HEK293 (cell line): ENCODE results near the gene CHST8.

Source experiments
- CTCF ChIA-PET: fragments of 350-600 bp; formaldehyde crosslinking; extraction: SDS; loops from one replicate; lab custom pipeline; 2021; ENCODE audit warnings: antibody characterized with exemption; lab: Yijun Ruan, JAX
- POLR2A ChIA-PET: fragments of 300-600 bp; formaldehyde crosslinking; extraction: SDS; loops from one replicate; lab custom pipeline; 2020; ENCODE audit warnings: antibody characterized with exemption, inconsistent platforms; lab: Yijun Ruan, JAX
- H3K27ac ChIP-seq: fragments of 200-500 bp; sonication (Bioruptor generic); 2 replicates; pipeline ENCODE4 v1.5.1; 2014; ENCODE audit warnings: low read depth, low read length, control low read depth, inconsistent platforms; ENCODE audit errors: extremely low read depth
- H3K36me3 ChIP-seq, 2 experiments: fragments of 200-500 bp in 1 of 2; sonication (Bioruptor generic) in 1 of 2; 1 replicate in 1 of 2; 2 replicates in 1 of 2; pipeline ENCODE4 v1.5.1; 2014 to 2017; ENCODE audit warnings: inconsistent platforms in 2 of 2, low read length in 2 of 2; ENCODE audit not compliant: control insufficient read depth in 2 of 2, insufficient read depth in 1 of 2
- H3K4me1 ChIP-seq: fragments of 200-500 bp; sonication (Bioruptor generic); 2 replicates; pipeline ENCODE4 v1.5.1; 2014; ENCODE audit warnings: mild to moderate bottlenecking, low read length, inconsistent platforms; ENCODE audit not compliant: control insufficient read depth, insufficient read depth
- H3K4me3 ChIP-seq: 2 replicates; pipeline ENCODE4 v1.5.1; 2011; ENCODE audit warnings: low read depth, mild to moderate bottlenecking, control low read depth, low read length, moderate library complexity
- H3K9me3 ChIP-seq: fragments of 200-500 bp; sonication (Bioruptor generic); 2 replicates; pipeline ENCODE4 v1.5.1; 2014; ENCODE audit warnings: low read depth, low read length, inconsistent platforms; ENCODE audit not compliant: control insufficient read depth, insufficient read depth
- EGR2 ChIP-seq: fragments of 450-650 bp; formaldehyde crosslinking; IDR thresholded peaks from 2 replicates; pipeline ENCODE4 v1.5.1; 2016; ENCODE audit warnings: low read depth, missing biosample characterization, missing genetic modification characterization
- GLI2 ChIP-seq: fragments of 450-650 bp; formaldehyde crosslinking; IDR thresholded peaks from 2 replicates; pipeline ENCODE4; 2017; ENCODE audit warnings: missing biosample characterization, missing genetic modification characterization, low read depth, borderline replicate concordance
- HOXC10 ChIP-seq: sonication (generic); formaldehyde crosslinking; IDR thresholded peaks from 2 replicates; pipeline ENCODE4 v1.8.1; 2023; ENCODE audit warnings: mild to moderate bottlenecking, missing genetic modification reagents
- KLF16 ChIP-seq: fragments of 450-650 bp; formaldehyde crosslinking; IDR thresholded peaks from 2 replicates; pipeline ENCODE4 v1.5.1; 2017; ENCODE audit warnings: missing biosample characterization, missing genetic modification characterization
- KLF8 ChIP-seq: fragments of 450-650 bp; formaldehyde crosslinking; IDR thresholded peaks from 2 replicates; pipeline ENCODE4 v1.5.1; 2016; ENCODE audit warnings: missing biosample characterization, missing genetic modification characterization
- OSR2 ChIP-seq: fragments of 450-650 bp; formaldehyde crosslinking; IDR thresholded peaks from 2 replicates; pipeline ENCODE4 v1.5.1; 2016; ENCODE audit warnings: missing biosample characterization, missing genetic modification characterization
- SCRT1 ChIP-seq: fragments of 450-650 bp; formaldehyde crosslinking; IDR thresholded peaks from 2 replicates; pipeline ENCODE4 v1.5.1; 2016; ENCODE audit warnings: missing biosample characterization, missing genetic modification characterization, borderline replicate concordance
- SETDB1 ChIP-seq: IDR thresholded peaks from one replicate; pipeline ENCODE4 v1.6.1; 2017; ENCODE audit warnings: mild to moderate bottlenecking, low read length, moderate library complexity, mixed read lengths; ENCODE audit not compliant: insufficient read length
- SP2 ChIP-seq: fragments of 450-650 bp; formaldehyde crosslinking; IDR thresholded peaks from 2 replicates; pipeline ENCODE4 v1.5.1; 2016; ENCODE audit warnings: missing biosample characterization, missing genetic modification characterization
- ZBTB17 ChIP-seq: fragments of 450-650 bp; formaldehyde crosslinking; IDR thresholded peaks from 2 replicates; pipeline ENCODE4 v1.5.1; 2016; ENCODE audit warnings: missing biosample characterization, missing genetic modification characterization
- ZBTB21 ChIP-seq: fragments of 450-650 bp; formaldehyde crosslinking; IDR thresholded peaks from 2 replicates; pipeline ENCODE4 v1.5.1; 2017; ENCODE audit warnings: missing biosample characterization, missing genetic modification characterization
- ZBTB48 ChIP-seq: fragments of 450-650 bp; formaldehyde crosslinking; IDR thresholded peaks from 2 replicates; pipeline ENCODE4 v1.5.1; 2016; ENCODE audit warnings: missing biosample characterization, missing genetic modification characterization
- ZBTB6 ChIP-seq: fragments of 450-650 bp; formaldehyde crosslinking; IDR thresholded peaks from 2 replicates; pipeline ENCODE4 v1.5.1; 2017; ENCODE audit warnings: missing biosample characterization, missing genetic modification characterization
- ZBTB8A ChIP-seq: fragments of 450-650 bp; formaldehyde crosslinking; IDR thresholded peaks from 2 replicates; pipeline ENCODE4 v1.5.1; 2016; ENCODE audit warnings: missing biosample characterization, missing genetic modification characterization
- ZFHX2 ChIP-seq: fragments of 450-650 bp; formaldehyde crosslinking; conservative IDR thresholded peaks from 2 replicates; pipeline ENCODE4 v1.5.1; 2016; ENCODE audit warnings: missing biosample characterization, missing genetic modification characterization
- ZNF112 ChIP-seq: fragments of 450-650 bp; formaldehyde crosslinking; IDR thresholded peaks from 2 replicates; pipeline ENCODE4 v1.5.0; 2017; ENCODE audit warnings: missing biosample characterization, missing genetic modification characterization
- ZNF138 ChIP-seq: fragments of 450-650 bp; formaldehyde crosslinking; IDR thresholded peaks from 2 replicates; pipeline ENCODE4 v1.5.1; 2016; ENCODE audit warnings: missing biosample characterization, missing genetic modification characterization, borderline replicate concordance
- ZNF146 ChIP-seq: fragments of 450-650 bp; formaldehyde crosslinking; IDR thresholded peaks from 2 replicates; pipeline ENCODE4 v1.5.1; 2016; ENCODE audit warnings: missing biosample characterization, missing genetic modification characterization
- ZNF19 ChIP-seq: fragments of 450-650 bp; formaldehyde crosslinking; IDR thresholded peaks from 2 replicates; pipeline ENCODE4; 2016; ENCODE audit warnings: missing biosample characterization, missing genetic modification characterization, low read depth
- ZNF292 ChIP-seq: fragments of 450-650 bp; formaldehyde crosslinking; IDR thresholded peaks from 2 replicates; pipeline ENCODE4 v1.5.1; 2016; ENCODE audit warnings: low read depth, missing biosample characterization, missing genetic modification characterization, borderline replicate concordance
- ZNF302 ChIP-seq: fragments of 450-650 bp; formaldehyde crosslinking; IDR thresholded peaks from 2 replicates; pipeline ENCODE4 v1.5.1; 2016; ENCODE audit warnings: missing biosample characterization, missing genetic modification characterization, low read depth
- ZNF426 ChIP-seq: fragments of 450-650 bp; formaldehyde crosslinking; IDR thresholded peaks from 2 replicates; pipeline ENCODE4 v1.5.1; 2017; ENCODE audit warnings: missing biosample characterization, missing genetic modification characterization, mild to moderate bottlenecking, inconsistent platforms, moderate library complexity
- ZNF48 ChIP-seq: fragments of 450-650 bp; formaldehyde crosslinking; IDR thresholded peaks from 2 replicates; pipeline ENCODE4 v1.5.1; 2016; ENCODE audit warnings: missing biosample characterization, missing genetic modification characterization
- ZNF544 ChIP-seq: fragments of 450-650 bp; formaldehyde crosslinking; IDR thresholded peaks from 2 replicates; pipeline ENCODE4 v1.5.0; 2017; ENCODE audit warnings: missing biosample characterization, missing genetic modification characterization
- ZNF555 ChIP-seq: fragments of 450-650 bp; formaldehyde crosslinking; conservative IDR thresholded peaks from 2 replicates; pipeline ENCODE4 v1.5.1; 2017; ENCODE audit warnings: missing biosample characterization, mild to moderate bottlenecking, missing genetic modification characterization, inconsistent platforms
- ZNF571 ChIP-seq: fragments of 450-650 bp; formaldehyde crosslinking; IDR thresholded peaks from 2 replicates; pipeline ENCODE4 v1.5.0; 2017; ENCODE audit warnings: missing biosample characterization, missing genetic modification characterization
- ZNF600 ChIP-seq: fragments of 450-650 bp; formaldehyde crosslinking; IDR thresholded peaks from 2 replicates; pipeline ENCODE4 v1.5.1; 2016; ENCODE audit warnings: missing biosample characterization, missing genetic modification characterization
- ZNF701 ChIP-seq: fragments of 450-650 bp; formaldehyde crosslinking; IDR thresholded peaks from 2 replicates; pipeline ENCODE4 v1.5.1; 2016; ENCODE audit warnings: missing biosample characterization, missing genetic modification characterization
- ZNF837 ChIP-seq: fragments of 450-650 bp; formaldehyde crosslinking; IDR thresholded peaks from 2 replicates; pipeline ENCODE4 v1.5.1; 2016; ENCODE audit warnings: missing biosample characterization, missing genetic modification characterization
- TF ChIP-seq, protein P1 (sequence below): fragments of 450-650 bp; formaldehyde crosslinking; IDR thresholded peaks from 2 replicates; pipeline ENCODE4 v1.5.1; 2016; ENCODE audit warnings: missing biosample characterization, missing genetic modification characterization
- TF ChIP-seq, protein P2 (sequence below): fragments of 450-650 bp; formaldehyde crosslinking; IDR thresholded peaks from 2 replicates; pipeline ENCODE4 v1.5.1; 2017; ENCODE audit warnings: missing biosample characterization, missing genetic modification characterization

The CHST8 gene

DNA sequence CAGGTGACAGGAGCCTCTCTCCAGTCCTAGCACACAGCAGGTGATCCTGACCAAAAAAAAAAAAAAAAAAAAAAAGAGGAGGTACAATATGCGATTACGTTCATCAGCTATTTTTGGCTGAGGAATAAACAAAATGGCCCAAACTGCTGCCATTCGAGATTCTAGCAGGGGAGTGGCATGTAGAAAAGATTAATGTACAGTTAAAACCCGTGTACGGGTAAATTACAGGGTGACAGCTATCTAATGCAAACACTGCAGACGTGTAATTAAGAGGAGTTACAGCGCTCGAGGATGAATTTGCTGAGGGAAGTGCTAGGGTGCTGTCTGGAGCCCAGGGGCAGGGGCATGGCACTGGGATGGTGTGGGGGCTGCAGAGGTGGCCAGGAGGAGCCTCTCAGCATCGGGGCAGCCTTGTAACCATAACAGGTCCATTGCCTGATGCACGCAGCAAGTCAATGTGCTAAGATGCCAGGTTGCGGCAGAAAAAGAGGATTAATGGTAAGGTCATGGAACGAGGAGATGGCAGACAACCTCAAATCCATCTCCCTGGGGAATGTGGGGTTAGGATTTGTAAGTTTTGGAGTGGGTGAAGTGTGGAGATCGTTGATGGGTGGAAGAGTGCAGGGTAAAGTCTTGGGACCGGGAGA, 17.4 kb downstream of the CHST8 start (continued):
- TF ChIP-seq ZNF112 (tag by site-specific recombination) (no peak), SCRT1 (tag by site-specific recombination) (peak; percentile 92), ZFHX2 (tag by site-specific recombination) (no peak), ZBTB48 (tag by site-specific recombination) (no peak), ZNF701 (no peak), ZNF146 (peak; percentile 19; the same call in 1 of the 2 replicates), ZBTB6 (tag by site-specific recombination) (no peak), HOXC10 (CRISPR knock-in tag) (no peak), ZNF48 (tag by site-specific recombination) (no peak), ZNF292 (no peak), OSR2 (tag by site-specific recombination) (peak; percentile 79), ZNF426 (tag by site-specific recombination) (no peak), SP2 (tag by site-specific recombination) (peak; percentile 39), KLF16 (0 out of 2 replicates have a peak, but pooled peaks have one; percentile 52)
- TF ChIP-seq, protein P1, sequence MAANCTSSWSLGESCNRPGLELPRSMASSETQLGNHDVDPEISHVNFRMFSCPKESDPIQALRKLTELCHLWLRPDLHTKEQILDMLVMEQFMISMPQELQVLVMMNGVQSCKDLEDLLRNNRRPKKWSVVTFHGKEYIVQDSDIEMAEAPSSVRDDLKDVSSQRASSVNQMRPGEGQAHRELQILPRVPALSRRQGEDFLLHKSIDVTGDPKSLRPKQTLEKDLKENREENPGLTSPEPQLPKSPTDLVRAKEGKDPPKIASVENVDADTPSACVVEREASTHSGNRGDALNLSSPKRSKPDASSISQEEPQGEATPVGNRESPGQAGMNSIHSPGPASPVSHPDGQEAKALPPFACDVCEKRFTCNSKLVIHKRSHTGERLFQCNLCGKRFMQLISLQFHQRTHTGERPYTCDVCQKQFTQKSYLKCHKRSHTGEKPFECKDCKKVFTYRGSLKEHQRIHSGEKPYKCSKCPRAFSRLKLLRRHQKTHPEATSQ (tag by site-specific recombination) = 0 out of 2 replicates have a peak, but pooled peaks have one; percentile 24
- TF ChIP-seq, protein P2, sequence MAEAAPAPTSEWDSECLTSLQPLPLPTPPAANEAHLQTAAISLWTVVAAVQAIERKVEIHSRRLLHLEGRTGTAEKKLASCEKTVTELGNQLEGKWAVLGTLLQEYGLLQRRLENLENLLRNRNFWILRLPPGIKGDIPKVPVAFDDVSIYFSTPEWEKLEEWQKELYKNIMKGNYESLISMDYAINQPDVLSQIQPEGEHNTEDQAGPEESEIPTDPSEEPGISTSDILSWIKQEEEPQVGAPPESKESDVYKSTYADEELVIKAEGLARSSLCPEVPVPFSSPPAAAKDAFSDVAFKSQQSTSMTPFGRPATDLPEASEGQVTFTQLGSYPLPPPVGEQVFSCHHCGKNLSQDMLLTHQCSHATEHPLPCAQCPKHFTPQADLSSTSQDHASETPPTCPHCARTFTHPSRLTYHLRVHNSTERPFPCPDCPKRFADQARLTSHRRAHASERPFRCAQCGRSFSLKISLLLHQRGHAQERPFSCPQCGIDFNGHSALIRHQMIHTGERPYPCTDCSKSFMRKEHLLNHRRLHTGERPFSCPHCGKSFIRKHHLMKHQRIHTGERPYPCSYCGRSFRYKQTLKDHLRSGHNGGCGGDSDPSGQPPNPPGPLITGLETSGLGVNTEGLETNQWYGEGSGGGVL (tag by site-specific recombination) = no peak

DNA sequence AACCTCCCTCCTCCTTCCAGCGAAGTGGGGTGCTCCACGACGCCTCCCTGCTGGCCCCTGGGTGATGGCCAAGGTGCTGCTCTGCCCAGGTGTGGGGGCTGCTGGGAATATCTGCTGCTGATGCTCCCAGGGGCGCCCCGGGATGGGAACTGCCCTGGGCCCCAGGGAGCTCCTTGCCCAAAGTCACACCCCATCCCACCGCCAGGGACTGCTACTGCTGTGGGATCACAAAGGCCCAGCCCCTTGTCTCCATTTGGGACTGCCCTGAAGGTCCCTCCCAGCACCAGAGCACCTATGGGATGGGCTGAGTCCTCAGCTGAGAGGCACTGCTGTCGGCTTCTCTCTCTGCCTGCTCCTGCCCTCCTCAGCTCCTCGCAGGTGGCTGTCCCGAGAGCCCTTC, 19.0 kb downstream of the CHST8 start:
- Histone ChIP-seq H3K9me3 (no peaks in the 10 kb centered on the region), H3K4me1 (peaks cover 18% of the 10 kb centered on the region), H3K36me3 (no peaks in the 10 kb centered on the region), H3K27ac (no peak overlapping the region), H3K4me3 (no peak overlapping the region)
- CTCF ChIA-PET = interaction anchor here (0.6 kb wide), 1 partner anchor 506 kb away, joined by 4 read pairs; no protein-coding TSS in a partner anchor
- POLR2A ChIA-PET = no interaction called here
- TF ChIP-seq ZNF571 (0 out of 2 replicates have a peak, but pooled peaks have one; percentile 23), ZNF292 (no peak)

- H3K27ac ChIP-seq = no peak overlapping the region
- no peaks in the 10 kb centered on the region for H3K9me3 ChIP-seq
- peaks cover 18% of the 10 kb centered on the region for H3K4me1 ChIP-seq
- H3K4me3 ChIP-seq = no peak overlapping the region
- H3K36me3 ChIP-seq = no peaks in the 10 kb centered on the region
- POLR2A ChIA-PET = no interaction called here
- TF ChIP-seq ZNF19 (tag by site-specific recombination) = no peak
- no peak for TF ChIP-seq ZBTB17 (tag by site-specific recombination)
- no peak for TF ChIP-seq KLF8 (tag by site-specific recombination)
- no peak for TF ChIP-seq SETDB1
- no peak for TF ChIP-seq ZNF138
- TF ChIP-seq ZNF544 (tag by site-specific recombination) = no peak
- TF ChIP-seq ZNF48 (tag by site-specific recombination) = no peak
- no peak for TF ChIP-seq OSR2 (tag by site-specific recombination)
- TF ChIP-seq EGR2 (tag by site-specific recombination) = no peak
- TF ChIP-seq ZNF302 (tag by site-specific recombination) = no peak
- no peak for TF ChIP-seq ZNF555
- no peak for TF ChIP-seq ZNF600
- TF ChIP-seq KLF16 = no peak
- TF ChIP-seq ZBTB21 (tag by site-specific recombination) = no peak
- TF ChIP-seq ZNF837 (tag by site-specific recombination) = no peak
- TF ChIP-seq GLI2 (tag by site-specific recombination) = no peak
- no peak for TF ChIP-seq ZBTB8A (tag by site-specific recombination)
- TF ChIP-seq, all 188 proteins: peak for 0
- CTCF ChIA-PET = no interaction called here
Measured at GRCh38 chr19:33641261-33641660, 19.5 kb downstream of the CHST8 start.
